SK-N-SH (cell line): ENCODE data around the gene RASD2. TPM values are rescaled to one million over a fixed set of nuclear protein-coding genes. Genes with fewer than 3 reads are reported as not detected.
A peak's percentile ranks its signal among the peaks of the same experiment; 100 is the strongest.

Source experiments
- CTCF ChIA-PET: fragments of 300-600, 350-600 bp; formaldehyde crosslinking; extraction: SDS; loops from one replicate; lab custom pipeline; 2021; lab: Yijun Ruan, JAX
- POLR2A ChIA-PET: fragments of 350-600 bp; sonication (Branson Sonifier 250); formaldehyde crosslinking; extraction: SDS; loops from one replicate; lab custom pipeline; 2020; ENCODE audit warnings: antibody characterized with exemption, inconsistent platforms; lab: Yijun Ruan, JAX
- DNase-seq: peaks from one replicate; pipeline ENCODE4 v3.0.0; 2012
- H2AFZ ChIP-seq: fragments of 200-600 bp; sonication (generic); 2 replicates; pipeline ENCODE4 v1.8.1; 2016; ENCODE audit warnings: antibody characterized with exemption, mild to moderate bottlenecking, low read depth
- H3F3A ChIP-seq: fragments of 200-600 bp; sonication (generic); replicated peaks from 2 replicates; pipeline ENCODE3; 2016; ENCODE audit warnings: antibody characterized with exemption, mild to moderate bottlenecking; ENCODE audit not compliant: insufficient read depth
- H3K27ac ChIP-seq, 2 experiments: fragments of 200-500 bp in 1 of 2; fragments of 200-600 bp in 1 of 2; sonication (Bioruptor generic) in 1 of 2; sonication (generic), shearing (Covaris generic) in 1 of 2; 2 replicates each; pipeline versions ENCODE4 v1.5.1 to v1.6.1; 2014 to 2016; ENCODE audit warnings: low read depth in 2 of 2, inconsistent platforms in 1 of 2, low read length in 1 of 2, mild to moderate bottlenecking in 1 of 2, mixed read lengths in 1 of 2
- H3K27me3 ChIP-seq: fragments of 200-600 bp; sonication (generic), shearing (Covaris generic); 2 replicates; pipeline ENCODE4 v1.6.1; 2016; ENCODE audit warnings: mixed run types; ENCODE audit not compliant: insufficient read depth
- H3K36me3 ChIP-seq, 2 experiments: fragments of 200-500 bp in 1 of 2; fragments of 200-600 bp in 1 of 2; sonication (Bioruptor generic) in 1 of 2; sonication (generic) in 1 of 2; replicated peaks in 1 of 2; 2 replicates each; pipeline versions ENCODE3 to v1.5.1; 2014 to 2016; ENCODE audit warnings: low read length in 1 of 2, mild to moderate bottlenecking in 1 of 2; ENCODE audit not compliant: insufficient read depth in 2 of 2, control insufficient read depth in 1 of 2
- H3K4me1 ChIP-seq, 2 experiments: fragments of 200-500 bp in 1 of 2; fragments of 200-600 bp in 1 of 2; sonication (Bioruptor generic) in 1 of 2; sonication (generic), shearing (Covaris generic) in 1 of 2; 2 replicates each; pipeline versions ENCODE4 v1.5.1 to v1.6.1; 2014 to 2016; ENCODE audit warnings: low read depth in 1 of 2, low read length in 1 of 2, mixed run types in 1 of 2; ENCODE audit not compliant: insufficient read depth in 2 of 2, control insufficient read depth in 1 of 2
- H3K4me2 ChIP-seq: fragments of 200-600 bp; sonication (generic), shearing (Covaris generic); 2 replicates; pipeline ENCODE4 v1.6.1; 2017; ENCODE audit warnings: mixed run types
- H3K4me3 ChIP-seq, 2 experiments: fragments of 200-500 bp in 1 of 2; fragments of 200-600 bp in 1 of 2; sonication (Bioruptor generic) in 1 of 2; sonication (generic), shearing (Covaris generic) in 1 of 2; 2 replicates each; pipeline versions ENCODE4 v1.5.1 to v1.8.1; 2014 to 2016; ENCODE audit warnings: low read depth in 2 of 2, inconsistent platforms in 1 of 2, low read length in 1 of 2, mild to moderate bottlenecking in 1 of 2, mixed read lengths in 1 of 2, moderate library complexity in 1 of 2
- H3K79me2 ChIP-seq: fragments of 200-600 bp; sonication (generic); 2 replicates; pipeline ENCODE4 v1.8.1; 2017; ENCODE audit warnings: mild to moderate bottlenecking; ENCODE audit not compliant: insufficient read depth
- H3K9ac ChIP-seq: fragments of 200-600 bp; sonication (generic); 2 replicates; pipeline ENCODE4 v1.6.1; 2017; ENCODE audit warnings: mixed run types
- H3K9me2 ChIP-seq: fragments of 200-600 bp; sonication (generic); 2 replicates; pipeline ENCODE4 v1.6.1; 2017; ENCODE audit warnings: mixed run types
- H3K9me3 ChIP-seq: fragments of 200-600 bp; sonication (generic); 2 replicates; pipeline ENCODE4 v1.6.1; 2017; ENCODE audit warnings: mixed run types, mild to moderate bottlenecking, moderate library complexity
- H4K20me1 ChIP-seq: fragments of 200-600 bp; sonication (generic); 2 replicates; pipeline ENCODE4 v1.6.1; 2017; ENCODE audit warnings: mild to moderate bottlenecking, mixed run types; ENCODE audit not compliant: insufficient read depth
- CHD2 ChIP-seq: fragments of 150-350 bp; IDR thresholded peaks from 2 replicates; pipeline ENCODE4 v1.6.1; 2018; ENCODE audit warnings: low read length; ENCODE audit not compliant: partially characterized antibody
- ELF1 ChIP-seq: IDR thresholded peaks from 2 replicates; pipeline ENCODE4 v1.4.0; 2012
- EP300 ChIP-seq, 2 experiments: IDR thresholded peaks; 2 replicates each; pipeline versions ENCODE4 v1.4.0 to v1.6.1; 2012; ENCODE audit warnings: borderline replicate concordance in 1 of 2, low read depth in 1 of 2, low read length in 1 of 2
- EZH2phosphoT487 ChIP-seq: fragments of 200-600 bp; sonication (generic); IDR thresholded peaks from 2 replicates; pipeline ENCODE4 v1.6.1; 2017; ENCODE audit warnings: low read depth, mixed run types, mild to moderate bottlenecking, antibody characterized with exemption, moderate library complexity, borderline replicate concordance
- FOSL2 ChIP-seq: IDR thresholded peaks from 2 replicates; pipeline ENCODE4 v1.4.0; 2012; ENCODE audit warnings: low read depth, mild to moderate bottlenecking, moderate library complexity, borderline replicate concordance
- FOXJ3 ChIP-seq: sonication (generic); formaldehyde crosslinking; IDR thresholded peaks from 2 replicates; pipeline ENCODE4 v1.5.1; 2020; ENCODE audit warnings: mild to moderate bottlenecking, missing genetic modification reagents
- GATA2 ChIP-seq: sonication (generic); formaldehyde crosslinking; IDR thresholded peaks from 2 replicates; pipeline ENCODE4 v1.5.0; 2020; ENCODE audit warnings: mild to moderate bottlenecking, missing genetic modification reagents
- IRF3 ChIP-seq: fragments of 150-350 bp; IDR thresholded peaks from 2 replicates; pipeline ENCODE4 v1.6.1; 2016; ENCODE audit warnings: mild to moderate bottlenecking, low read depth, low read length
- MAX ChIP-seq: IDR thresholded peaks from 2 replicates; pipeline ENCODE4 v1.4.0; 2012; ENCODE audit warnings: low read depth
- MXI1 ChIP-seq: IDR thresholded peaks from 2 replicates; pipeline ENCODE4 v1.6.1; 2012; ENCODE audit warnings: mild to moderate bottlenecking, low read depth, low read length, improper control_type of control experiment
- NFIC ChIP-seq: IDR thresholded peaks from 2 replicates; pipeline ENCODE4 v1.4.0; 2012; ENCODE audit warnings: borderline replicate concordance
- NRF1 ChIP-seq: IDR thresholded peaks from 2 replicates; pipeline ENCODE4 v1.6.1; 2012; ENCODE audit warnings: low read depth, mild to moderate bottlenecking, low read length
- PBX3 ChIP-seq: IDR thresholded peaks from 2 replicates; pipeline ENCODE4; 2012
- POLR2AphosphoS5 ChIP-seq: IDR thresholded peaks from 2 replicates; pipeline ENCODE4 v1.6.1; 2012; ENCODE audit warnings: low read depth, low read length
- RAD21 ChIP-seq: IDR thresholded peaks from 2 replicates; pipeline ENCODE4 v1.6.1; 2012; ENCODE audit warnings: mild to moderate bottlenecking, low read length
- RCOR1 ChIP-seq: fragments of 150-350 bp; IDR thresholded peaks from 2 replicates; pipeline ENCODE4 v1.6.1; 2017; ENCODE audit warnings: antibody characterized with exemption, low read length
- RFX5 ChIP-seq: IDR thresholded peaks from 2 replicates; pipeline ENCODE4 v1.6.1; 2012; ENCODE audit warnings: mild to moderate bottlenecking, improper control_type of control experiment, low read length
- RXRA ChIP-seq: IDR thresholded peaks from 2 replicates; pipeline ENCODE4 v1.4.0; 2012; ENCODE audit warnings: low read depth, mild to moderate bottlenecking, borderline replicate concordance
- SMC3 ChIP-seq: IDR thresholded peaks from 2 replicates; pipeline ENCODE4 v1.6.1; 2012; ENCODE audit warnings: low read depth, low read length, improper control_type of control experiment
- TCF12 ChIP-seq: IDR thresholded peaks from 2 replicates; pipeline ENCODE4 v1.4.0; 2012
- TEAD4 ChIP-seq: IDR thresholded peaks from 2 replicates; pipeline ENCODE4 v1.4.0; 2012; ENCODE audit warnings: mild to moderate bottlenecking, borderline replicate concordance; ENCODE audit not compliant: insufficient read depth
- USF1 ChIP-seq: IDR thresholded peaks from 2 replicates; pipeline ENCODE4 v1.4.0; 2012; ENCODE audit warnings: low read depth, borderline replicate concordance
- USF2 ChIP-seq: fragments of 150-350 bp; IDR thresholded peaks from 2 replicates; pipeline ENCODE4 v1.6.1; 2017; ENCODE audit warnings: antibody characterized with exemption, low read length, low read depth, borderline replicate concordance
- YY1 ChIP-seq: IDR thresholded peaks from 2 replicates; pipeline ENCODE4 v1.4.0; 2012; ENCODE audit warnings: low read depth, mild to moderate bottlenecking
- WGBS: methylation state at CpG from one replicate; pipeline ENCODE4 v1.1.6; 2017; ENCODE audit warnings: low lambda C conversion rate; 5-methylcytosine and 5-hydroxymethylcytosine counted together
- polyA plus RNA-seq, 3 experiments: library from polyadenylated mRNA; depleted of rRNA; stranded (reverse); fragments of >200 nt; gene quantifications; 2 replicates each; pipeline ENCODE4 v1.2.3, GENCODE V29; 2012

RASD2 gene
- polyA plus RNA-seq, 1 of the 3 experiments (the other 2 are of a cell fraction) = 0.30 TPM

GRCh38 chr22:35586771-35587170 is 46.1 kb downstream of the RASD2 start:
- no peak overlapping the region for H3K9ac ChIP-seq
- no peak overlapping the region for H2AFZ ChIP-seq
- no peak overlapping the region for H3K4me3 ChIP-seq
- CTCF ChIA-PET = interaction anchor here (0.7 to 3.3 kb wide), 8 partner anchors 20 to 156 kb away, joined by 3 to 17 read pairs (median 3); partner anchors contain the start of gene RASD2
- no peaks in the 10 kb centered on the region for H3K9me3 ChIP-seq
- POLR2A ChIA-PET = no interaction called here
- H3F3A ChIP-seq = peaks cover 10% of the 10 kb centered on the region
- H3K4me2 ChIP-seq = no peak overlapping the region
- H3K79me2 ChIP-seq = no peaks in the 10 kb centered on the region
- no peaks in the 10 kb centered on the region for H3K36me3 ChIP-seq
- peak overlapping the region in 1 of 2 experiments; percentile 53; a peak in 1 of 4 replicates for H3K27ac ChIP-seq
- H3K27me3 ChIP-seq = no peaks in the 10 kb centered on the region
- H3K4me1 ChIP-seq = peaks cover 4 to 42% of the 10 kb centered on the region in 2 experiments; a peak in 2 of 4 replicates
- DNase-seq = no peak
- TF ChIP-seq RXRA (no peak), RFX5 (no peak), YY1 (no peak), SMC3 (no peak), EZH2phosphoT487 (no peak), RCOR1 (no peak), MXI1 (no peak), IRF3 (no peak), USF1 (no peak), USF2 (no peak), TEAD4 (no peak), ELF1 (no peak), RAD21 (no peak)
- no peaks in the 10 kb centered on the region for H3K9me2 ChIP-seq
- no peaks in the 10 kb centered on the region for H4K20me1 ChIP-seq

GRCh38 chr22:35587447-35587870 is 46.8 kb downstream of the RASD2 start:
- peak; percentile 86 for DNase-seq
- peaks cover 4 to 47% of the 10 kb centered on the region in 2 experiments; a peak in 2 of 4 replicates for H3K4me1 ChIP-seq
- no peak overlapping the region for H3K4me2 ChIP-seq
- POLR2A ChIA-PET = no interaction called here
- no peaks in the 10 kb centered on the region for H3K79me2 ChIP-seq
- CTCF ChIA-PET = interaction anchor here (0.7 to 3.3 kb wide), 9 partner anchors 19 to 156 kb away, joined by 3 to 17 read pairs (median 3); partner anchors contain the start of gene RASD2
- no peaks in the 10 kb centered on the region for H3K36me3 ChIP-seq
- H3K9me2 ChIP-seq = no peaks in the 10 kb centered on the region
- peaks cover 10% of the 10 kb centered on the region for H3F3A ChIP-seq
- no peak overlapping the region for H3K9ac ChIP-seq
- WGBS = 65% methylated on average over 4 of the region's 6 CpGs
- TF ChIP-seq FOSL2 (no peak), MXI1 (peak; percentile 96), TCF12 (peak; percentile 78), PBX3 (peak; percentile 59), NFIC (peak; percentile 53), MAX (0 out of 2 replicates have a peak, but pooled peaks have one; percentile 15), EP300 (IDR thresholded peaks at IDR 0.05; ENCODE audit: borderline replicate concordance in 1 of 2, low read depth in 1 of 2, low read length in 1 of 2) (peak in 1 of 2 experiments; percentile 97; a peak in 2 of 4 replicates), NRF1 (no peak), CHD2 (peak; percentile 83), FOXJ3 (CRISPR knock-in tag) (peak; percentile 92), USF2 (no peak), TEAD4 (no peak), RAD21 (peak; percentile 43), POLR2AphosphoS5 (no peak), GATA2 (CRISPR knock-in tag) (peak; percentile 52; the same call in 1 of the 2 replicates), RCOR1 (peak; percentile 98)
- TF ChIP-seq, all 33 proteins: peak for 11
- Histone ChIP-seq H4K20me1 (no peaks in the 10 kb centered on the region), H3K9me3 (no peaks in the 10 kb centered on the region), H2AFZ (no peak overlapping the region), H3K4me3 (no peak overlapping the region), H3K27ac (peak overlapping the region in 1 of 2 experiments; percentile 64; a peak in 1 of 4 replicates), H3K27me3 (no peaks in the 10 kb centered on the region)
